A549 treated with CpdA at 1 μM for 4 hours (cell line): ENCODE results near the gene RCAN3. TPM values are rescaled to one million over a fixed set of nuclear protein-coding genes. Genes with fewer than 3 reads are reported as not detected.

ENCODE experiments used
- total RNA-seq: library from RNA; stranded (reverse); fragments of 200-300 nt; extraction: Qiagen RNA extraction; gene quantifications from 5 replicates; pipeline ENCODE4 v1.2.3, GENCODE V29; 2022; ENCODE audit warnings: low read depth

RCAN3 gene
- total RNA-seq = 9.7 to 12.8 TPM (median 11.7 TPM) in 5 replicates

DNA sequence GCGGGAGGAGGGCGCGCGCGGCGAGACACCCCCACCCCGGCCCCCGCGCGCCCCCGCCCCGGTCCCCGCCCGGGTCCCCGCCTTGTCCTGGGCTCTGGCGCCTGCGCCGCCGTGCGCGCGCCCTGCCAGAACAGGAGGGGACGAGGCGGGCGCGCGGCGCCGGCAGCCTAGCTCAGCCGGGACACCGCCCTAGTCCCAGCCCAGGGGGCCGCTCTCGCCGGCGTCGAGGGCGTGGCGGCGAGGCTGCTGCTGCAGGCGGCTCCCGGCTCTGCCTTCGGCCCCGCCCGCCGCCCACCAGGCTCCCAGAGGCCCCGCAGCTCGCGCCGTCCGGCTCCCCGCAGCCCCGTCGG is at the start of gene RCAN3:
Gene RCAN3 (plus strand): TSS at position 128 of the 350 bp plus-strand sequence. CDS start 11,537 bp downstream, outside the sequence.

DNA sequence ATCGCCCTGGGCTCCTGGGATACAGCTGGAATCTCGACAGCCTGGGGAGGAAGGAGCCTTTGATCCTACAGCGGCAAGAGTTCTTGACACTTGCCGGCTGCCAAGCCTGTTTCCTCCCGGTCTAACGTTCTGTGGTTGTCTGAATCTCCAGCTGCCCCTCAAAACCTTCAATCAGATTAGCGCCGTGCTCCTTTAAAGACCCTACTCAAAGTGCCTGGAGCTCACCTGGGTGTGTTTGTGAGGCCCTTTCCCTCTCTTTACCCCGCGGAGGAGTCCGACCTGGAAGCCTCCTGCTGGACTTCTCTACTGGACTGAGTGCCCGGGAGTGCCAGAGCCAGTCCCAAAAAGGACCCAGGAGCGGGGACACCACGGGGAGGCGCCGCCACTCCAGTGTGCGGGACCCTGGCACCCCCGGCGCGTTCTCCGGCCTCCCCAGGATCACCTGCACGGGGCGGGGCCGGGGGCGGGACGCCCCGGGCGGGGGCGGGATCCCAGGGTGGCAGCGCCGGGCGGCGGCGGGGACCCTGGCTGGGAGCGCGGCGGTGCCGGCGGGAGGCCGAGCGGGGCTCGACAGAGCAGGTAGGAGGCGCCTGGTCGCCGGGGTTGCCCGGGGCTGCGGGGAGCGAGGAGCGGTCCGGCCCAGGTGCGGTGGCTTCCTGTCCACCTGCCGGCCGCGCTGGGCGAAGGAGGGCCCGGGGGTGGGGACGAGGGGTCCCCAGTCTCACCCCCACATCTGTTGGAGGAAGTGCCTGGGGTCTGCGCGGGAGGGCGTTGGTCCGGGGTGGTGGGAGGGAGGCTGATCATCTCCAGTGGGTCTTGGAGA is 53.2 kb downstream of the RCAN3 start, which contains the start of gene NCMAP:
Gene NCMAP (plus strand): TSS at position 497 of the 823 bp plus-strand sequence. CDS start 39,344 bp downstream, outside the sequence.

Other genes starting within 250 kb of the RCAN3 start
- 0.50 to 0.66 TPM (median 0.54 TPM) in 5 replicates for gene GRHL3, start 183.5 kb upstream of the RCAN3 start, total RNA-seq
- gene STPG1, start 89.1 kb upstream of the RCAN3 start, total RNA-seq = 5.7 to 8.7 TPM (median 6.7 TPM) in 5 replicates
- gene NIPAL3, start 87.0 kb upstream of the RCAN3 start, total RNA-seq = 5.8 to 8.6 TPM (median 7.1 TPM) in 5 replicates
- gene NCMAP, start 53.3 kb downstream of the RCAN3 start, total RNA-seq = 0.03 to 0.08 TPM (median 0.04 TPM) in 4 of 5 replicates, not detected in the other
- gene SRRM1, start 140.5 kb downstream of the RCAN3 start, total RNA-seq = 33.8 to 66.6 TPM (median 43.2 TPM) in 5 replicates
- 32.6 to 40.3 TPM (median 35.1 TPM) in 5 replicates for gene CLIC4, start 242.6 kb downstream of the RCAN3 start, total RNA-seq